ENCODE measurements around the gene SGMS2. TPM values are rescaled to one million over a fixed set of nuclear protein-coding genes. Genes with fewer than 3 reads are reported as not detected.
"Not testable (repeated sequence)": the region's sequence is repeated elsewhere in the genome, so short reads cannot be mapped to it uniquely, and the experiment has no call there.

SGMS2 gene
- polyA plus RNA-seq, 4 donors: 8.1 to 24.9 (median 16.6) TPM

GRCh38 chr4:107913283-107913899, 88.7 kb downstream of the SGMS2 start:
- H3K36me3 ChIP-seq (ENCODE audit: control insufficient read depth in 3 of 3, insufficient read depth in 2 of 3, low read depth in 1 of 3, low read length in 3 of 3): peaks cover 0 to 5% (median under 1%) of the 10 kb centered on the region in 3 donors
- no peak overlapping the region for H3K27ac ChIP-seq (ENCODE audit: low read depth in 1 of 3, low read length in 2 of 3)
- H3K9me3 ChIP-seq (ENCODE audit: control insufficient read depth in 2 of 2, insufficient read depth in 1 of 2, low read depth in 1 of 2, low read length in 1 of 2): no peaks in the 10 kb centered on the region
- no peak overlapping the region for H3K4me3 ChIP-seq (ENCODE audit: low read depth in 1 of 3, low read length in 3 of 3)
- WGBS, 3 donors: 11 to 24% (median 21%) methylated on average over 2 of the region's 2 CpGs
- H3K4me1 ChIP-seq (ENCODE audit: control insufficient read depth in 3 of 3, insufficient read depth in 2 of 3, low read depth in 1 of 3, low read length in 2 of 3): peaks cover 0 to 1% (median 0%) of the 10 kb centered on the region in 3 donors
- peak; percentile 76 to 77 for DNase-seq
- FAIRE-seq: peak; percentile 94
- H3K27me3 ChIP-seq (ENCODE audit: control insufficient read depth in 3 of 3, insufficient read depth in 3 of 3, low read length in 3 of 3): no peaks in the 10 kb centered on the region

- Histone ChIP-seq H3K4me3 (ENCODE audit: low read depth in 1 of 3, low read length in 3 of 3) (no peak overlapping the region), H3K36me3 (ENCODE audit: control insufficient read depth in 3 of 3, insufficient read depth in 2 of 3, low read depth in 1 of 3, low read length in 3 of 3) (peaks cover 0 to 5% (median 0%) of the 10 kb centered on the region in 3 donors), H3K4me1 (ENCODE audit: control insufficient read depth in 3 of 3, insufficient read depth in 2 of 3, low read depth in 1 of 3, low read length in 2 of 3) (peaks cover 0 to 1% (median 0%) of the 10 kb centered on the region in 3 donors), H3K27me3 (ENCODE audit: control insufficient read depth in 3 of 3, insufficient read depth in 3 of 3, low read length in 3 of 3) (no peaks in the 10 kb centered on the region), H3K27ac (ENCODE audit: low read depth in 1 of 3, low read length in 2 of 3) (no peak overlapping the region), H3K9me3 (ENCODE audit: control insufficient read depth in 2 of 2, insufficient read depth in 1 of 2, low read depth in 1 of 2, low read length in 1 of 2) (peaks cover 2 to 4% of the 10 kb centered on the region in 2 donors)
- no peak for FAIRE-seq
- DNase-seq: peak; percentile 27 to 30
- 26 to 72% (median 52%) methylated on average over 1 of the region's 1 CpG for WGBS, 3 donors
Observed at GRCh38 chr4:107915220-107915619, 90.5 kb downstream of the SGMS2 start.

DNA sequence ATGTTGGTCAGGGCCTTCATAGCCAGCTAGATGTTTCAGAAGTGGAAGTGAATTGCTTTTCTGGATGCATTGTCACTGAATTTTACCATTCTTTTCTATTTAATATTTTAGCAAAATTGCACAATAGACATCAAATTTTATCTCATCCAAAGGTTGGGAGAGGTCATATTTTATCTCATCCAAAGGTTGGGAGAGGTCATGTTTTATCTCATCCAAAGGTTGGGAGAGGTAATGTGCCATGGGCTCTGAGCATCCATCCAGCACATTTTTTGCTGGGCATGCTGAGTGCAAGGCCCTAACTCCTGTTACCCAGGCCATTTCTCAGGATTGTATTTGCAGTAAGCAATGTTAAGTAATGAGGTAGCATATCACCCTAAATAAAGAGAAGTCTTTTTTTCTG, 91.9 kb downstream of the SGMS2 start:
- DNase-seq (no peak), FAIRE-seq (no peak)
- Histone ChIP-seq H3K36me3 (ENCODE audit: control insufficient read depth in 3 of 3, insufficient read depth in 2 of 3, low read depth in 1 of 3, low read length in 3 of 3) (peaks cover 0 to 3% (median 0%) of the 10 kb centered on the region in 3 donors), H3K27me3 (ENCODE audit: control insufficient read depth in 3 of 3, insufficient read depth in 3 of 3, low read length in 3 of 3) (no peaks in the 10 kb centered on the region), H3K4me1 (ENCODE audit: control insufficient read depth in 3 of 3, insufficient read depth in 2 of 3, low read depth in 1 of 3, low read length in 2 of 3) (peaks cover 0 to 1% (median 0%) of the 10 kb centered on the region in 3 donors), H3K4me3 (ENCODE audit: low read depth in 1 of 3, low read length in 3 of 3) (no peak overlapping the region), H3K9me3 (ENCODE audit: control insufficient read depth in 2 of 2, insufficient read depth in 1 of 2, low read depth in 1 of 2, low read length in 1 of 2) (peaks cover 2 to 9% of the 10 kb centered on the region in 2 donors), H3K27ac (ENCODE audit: low read depth in 1 of 3, low read length in 2 of 3) (no peak overlapping the region)

- Histone ChIP-seq H3K27me3 (ENCODE audit: control insufficient read depth in 3 of 3, insufficient read depth in 3 of 3, low read length in 3 of 3) (no peaks in the 10 kb centered on the region), H3K9me3 (ENCODE audit: control insufficient read depth in 2 of 2, insufficient read depth in 1 of 2, low read depth in 1 of 2, low read length in 1 of 2) (peaks cover 2 to 11% of the 10 kb centered on the region in 2 donors), H3K36me3 (ENCODE audit: control insufficient read depth in 3 of 3, insufficient read depth in 2 of 3, low read depth in 1 of 3, low read length in 3 of 3) (peaks cover 0 to 3% (median 0%) of the 10 kb centered on the region in 3 donors), H3K4me3 (ENCODE audit: low read depth in 1 of 3, low read length in 3 of 3) (no peak overlapping the region), H3K4me1 (ENCODE audit: control insufficient read depth in 3 of 3, insufficient read depth in 2 of 3, low read depth in 1 of 3, low read length in 2 of 3) (peaks cover 0 to 1% (median 0%) of the 10 kb centered on the region in 3 donors), H3K27ac (ENCODE audit: low read depth in 1 of 3, low read length in 2 of 3) (no peak overlapping the region)
- FAIRE-seq: no peak
- no peak for DNase-seq
- WGBS, 3 donors: 89 to 96% (median 96%) methylated on average over 2 of the region's 2 CpGs
Observed at GRCh38 chr4:107917500-107917899, 92.8 kb downstream of the SGMS2 start.

GRCh38 chr4:107922486-107923473, 98.0 kb downstream of the SGMS2 start:
- no peak overlapping the region for H3K4me3 ChIP-seq (ENCODE audit: low read depth in 1 of 3, low read length in 3 of 3)
- H3K36me3 ChIP-seq (ENCODE audit: control insufficient read depth in 3 of 3, insufficient read depth in 2 of 3, low read depth in 1 of 3, low read length in 3 of 3): peaks cover 0 to 3% (median 0%) of the 10 kb centered on the region in 3 donors
- H3K27ac ChIP-seq (ENCODE audit: low read depth in 1 of 3, low read length in 2 of 3): no peak overlapping the region
- no peak for FAIRE-seq
- H3K4me1 ChIP-seq (ENCODE audit: control insufficient read depth in 3 of 3, insufficient read depth in 2 of 3, low read depth in 1 of 3, low read length in 2 of 3): peaks cover 0 to 3% (median 2%) of the 10 kb centered on the region in 3 donors
- H3K27me3 ChIP-seq (ENCODE audit: control insufficient read depth in 3 of 3, insufficient read depth in 3 of 3, low read length in 3 of 3): no peaks in the 10 kb centered on the region
- H3K9me3 ChIP-seq (ENCODE audit: control insufficient read depth in 2 of 2, insufficient read depth in 1 of 2, low read depth in 1 of 2, low read length in 1 of 2): peaks cover 2 to 11% of the 10 kb centered on the region in 2 donors
- WGBS, 3 donors: 58 to 78% (median 75%) methylated on average over 4 of the region's 4 CpGs
- DNase-seq: no peak

- not testable (repeated sequence) for H3K9me3 ChIP-seq (ENCODE audit: control insufficient read depth in 2 of 2, insufficient read depth in 1 of 2, low read depth in 1 of 2, low read length in 1 of 2); H3K4me3 ChIP-seq (ENCODE audit: low read depth in 1 of 3, low read length in 3 of 3); H3K36me3 ChIP-seq (ENCODE audit: control insufficient read depth in 3 of 3, insufficient read depth in 2 of 3, low read depth in 1 of 3, low read length in 3 of 3); DNase-seq; FAIRE-seq; H3K27me3 ChIP-seq (ENCODE audit: control insufficient read depth in 3 of 3, insufficient read depth in 3 of 3, low read length in 3 of 3); H3K4me1 ChIP-seq (ENCODE audit: control insufficient read depth in 3 of 3, insufficient read depth in 2 of 3, low read depth in 1 of 3, low read length in 2 of 3); H3K27ac ChIP-seq (ENCODE audit: low read depth in 1 of 3, low read length in 2 of 3)
Observed at GRCh38 chr4:107925713-107926112, 101.0 kb downstream of the SGMS2 start.

GRCh38 chr4:107926875-107927274, 102.1 kb downstream of the SGMS2 start:
- not testable (repeated sequence) for H3K36me3 ChIP-seq (ENCODE audit: control insufficient read depth in 3 of 3, insufficient read depth in 2 of 3, low read depth in 1 of 3, low read length in 3 of 3); H3K4me3 ChIP-seq (ENCODE audit: low read depth in 1 of 3, low read length in 3 of 3); H3K4me1 ChIP-seq (ENCODE audit: control insufficient read depth in 3 of 3, insufficient read depth in 2 of 3, low read depth in 1 of 3, low read length in 2 of 3); H3K27me3 ChIP-seq (ENCODE audit: control insufficient read depth in 3 of 3, insufficient read depth in 3 of 3, low read length in 3 of 3); FAIRE-seq; H3K9me3 ChIP-seq (ENCODE audit: control insufficient read depth in 2 of 2, insufficient read depth in 1 of 2, low read depth in 1 of 2, low read length in 1 of 2); H3K27ac ChIP-seq (ENCODE audit: low read depth in 1 of 3, low read length in 2 of 3)
- DNase-seq: peak; percentile 57 to 69
- 18 to 47% (median 45%) methylated on average over 4 of the region's 4 CpGs for WGBS, 3 donors

- no peaks in the 10 kb centered on the region for H3K36me3 ChIP-seq (ENCODE audit: control insufficient read depth in 3 of 3, insufficient read depth in 2 of 3, low read depth in 1 of 3, low read length in 3 of 3)
- WGBS, 3 donors: 1 to 2% (median 2%) methylated on average over 67 to 78 of the region's 78 CpGs
- no peaks in the 10 kb centered on the region for H3K27me3 ChIP-seq (ENCODE audit: control insufficient read depth in 3 of 3, insufficient read depth in 3 of 3, low read length in 3 of 3)
- peak within 1 kb of the TSS; percentile 16 to 69 (median 21) for H3K27ac ChIP-seq (ENCODE audit: low read depth in 1 of 3, low read length in 2 of 3)
- peak within 1 kb of the TSS; percentile 56 to 85 (median 67) for H3K4me3 ChIP-seq (ENCODE audit: low read depth in 1 of 3, low read length in 3 of 3)
- DNase-seq (peak; percentile 80 to 88), FAIRE-seq (no peak)
- peaks cover 0 to 13% (median 2%) of the 10 kb centered on the region in 3 donors for H3K4me1 ChIP-seq (ENCODE audit: control insufficient read depth in 3 of 3, insufficient read depth in 2 of 3, low read depth in 1 of 3, low read length in 2 of 3)
- no peaks in the 10 kb centered on the region for H3K9me3 ChIP-seq (ENCODE audit: control insufficient read depth in 2 of 2, insufficient read depth in 1 of 2, low read depth in 1 of 2, low read length in 1 of 2)
Observed at GRCh38 chr4:107930821-107931774, 106.4 kb downstream of the SGMS2 start, which contains the start of gene CYP2U1. Gene CYP2U1 (plus strand): TSS chr4:107931549. CDS start chr4:107931644, 95 bp downstream.

Data from small intestine (tissue), 7 donors.